ENCODE results near the gene EMCN.
"Not testable (repeated sequence)": the region's sequence is repeated elsewhere in the genome, so short reads cannot be mapped to it uniquely, and the experiment has no call there.

Gene EMCN

GRCh38 chr4:100386270-100386669, 131.6 kb downstream of the EMCN start:
- no peak for TF ChIP-seq CTCF (IDR thresholded peaks at IDR 0.05; ENCODE audit: borderline replicate concordance, control extremely low read depth, extremely low read depth, insufficient read depth, missing control alignments)
- in situ Hi-C loops (cut with MboI; ENCODE audit: low sequenced_read_pairs, unreplicated experiment): no loop called here
- no peak for DNase-seq (ENCODE audit: low spot score)

- in situ Hi-C loops (cut with MboI; ENCODE audit: low sequenced_read_pairs, unreplicated experiment); DNase-seq (ENCODE audit: low spot score): not testable (repeated sequence)
Observed at GRCh38 chr4:100380401-100380800, 137.4 kb downstream of the EMCN start.

- no peak for DNase-seq (ENCODE audit: low spot score)
- in situ Hi-C loops (cut with MboI; ENCODE audit: low sequenced_read_pairs, unreplicated experiment): no loop called here
- no peak for TF ChIP-seq CTCF (IDR thresholded peaks at IDR 0.05; ENCODE audit: borderline replicate concordance, control extremely low read depth, extremely low read depth, insufficient read depth, missing control alignments)
Observed at GRCh38 chr4:100379583-100380105, 138.2 kb downstream of the EMCN start.

GRCh38 chr4:100372432-100372831, 145.4 kb downstream of the EMCN start:
- DNase-seq (ENCODE audit: low spot score): no peak
- in situ Hi-C loops (cut with MboI; ENCODE audit: low sequenced_read_pairs, unreplicated experiment): no loop called here
- no peak for TF ChIP-seq CTCF (IDR thresholded peaks at IDR 0.05; ENCODE audit: borderline replicate concordance, control extremely low read depth, extremely low read depth, insufficient read depth, missing control alignments)

- TF ChIP-seq CTCF (IDR thresholded peaks at IDR 0.05; ENCODE audit: borderline replicate concordance, control extremely low read depth, extremely low read depth, insufficient read depth, missing control alignments): no peak
- DNase-seq (ENCODE audit: low spot score): no peak
- in situ Hi-C loops (cut with MboI; ENCODE audit: low sequenced_read_pairs, unreplicated experiment): no loop called here
Observed at GRCh38 chr4:100369871-100370270, 148.0 kb downstream of the EMCN start.

GRCh38 chr4:100367451-100367850, 150.4 kb downstream of the EMCN start:
- in situ Hi-C loops (cut with MboI; ENCODE audit: low sequenced_read_pairs, unreplicated experiment): no loop called here
- TF ChIP-seq CTCF (IDR thresholded peaks at IDR 0.05; ENCODE audit: borderline replicate concordance, control extremely low read depth, extremely low read depth, insufficient read depth, missing control alignments): no peak
- DNase-seq (ENCODE audit: low spot score): no peak

- in situ Hi-C loops (cut with MboI; ENCODE audit: low sequenced_read_pairs, unreplicated experiment): no loop called here
- TF ChIP-seq CTCF (IDR thresholded peaks at IDR 0.05; ENCODE audit: borderline replicate concordance, control extremely low read depth, extremely low read depth, insufficient read depth, missing control alignments): no peak
- no peak for DNase-seq (ENCODE audit: low spot score)
Observed at GRCh38 chr4:100366213-100366612, 151.6 kb downstream of the EMCN start.
